Activated T-cell treated with anti-CD3 and anti-CD28 coated beads, Interleukin-2, amount 50 U/mL, for 4 hours (primary cell): Measurements from ENCODE around the gene OR2G6. TPM values are rescaled to one million over a fixed set of nuclear protein-coding genes. Genes with fewer than 3 reads are reported as not detected.
"Not testable (repeated sequence)": the region's sequence is repeated elsewhere in the genome, so short reads cannot be mapped to it uniquely, and the experiment has no call there.

ENCODE experiments used
- ATAC-seq, 2 donors: fragments of 200-7000 bp; cut with Tn5 transposase; one replicate each; pipeline ENCODE4 v1.10.0; 2021
- DNase-seq: peaks from one replicate; pipeline ENCODE4 v3.0.0-alpha.2; 2020
- H3K27me3 Mint-ChIP-seq: one replicate; pipeline ENCODE4 v1.8.0; 2021; ENCODE audit warnings: low read depth, mixed read lengths
- H3K36me3 Mint-ChIP-seq: one replicate; pipeline ENCODE4 v1.8.0; 2022; ENCODE audit warnings: mixed read lengths; ENCODE audit not compliant: insufficient read depth
- H3K4me1 Mint-ChIP-seq: one replicate; pipeline ENCODE4 v1.8.0; 2021; ENCODE audit warnings: low read depth, mixed read lengths
- H3K4me3 Mint-ChIP-seq: one replicate; pipeline ENCODE4 v1.8.0; 2021; ENCODE audit warnings: mild to moderate bottlenecking, moderate library complexity, mixed read lengths
- H3K9me3 Mint-ChIP-seq: one replicate; pipeline ENCODE4 v1.8.0; 2021; ENCODE audit warnings: mixed read lengths
- total RNA-seq, 3 donors: library from RNA; stranded (reverse); gene quantifications; one replicate each; pipeline ENCODE4 v1.2.1, GENCODE V29; 2021

OR2G6 gene
- total RNA-seq, 3 donors from 2014 or later, result not detected

DNA sequence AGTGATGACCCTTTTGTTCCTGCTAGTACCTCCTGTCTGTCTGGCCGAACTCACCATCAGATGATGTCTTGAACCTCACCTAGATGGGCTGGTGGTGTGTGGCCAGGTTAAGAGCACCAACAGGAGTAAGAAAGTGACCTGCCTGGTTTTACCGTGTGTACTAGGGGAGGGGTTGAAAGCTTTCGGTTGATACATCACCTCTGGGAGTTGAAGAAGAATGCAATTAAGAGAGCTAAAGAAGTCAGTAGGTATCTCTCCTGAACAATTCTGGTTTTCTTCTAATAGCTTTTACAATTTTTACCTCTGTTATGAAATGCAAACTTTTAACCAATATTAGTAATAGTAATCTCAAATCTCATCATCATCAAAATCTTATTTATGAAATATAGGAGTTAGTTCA, 54.8 kb downstream of the OR2G6 start, which contains the start of gene OR2T29:
Gene OR2T29 (minus strand): TSS at position 101 of the 400 bp plus-strand sequence. CDS start 3,281 bp downstream, outside the sequence.
- peaks cover 12% of the 10 kb centered on the region for H3K4me1 Mint-ChIP-seq
- not testable (repeated sequence) for H3K27me3 Mint-ChIP-seq, H3K36me3 Mint-ChIP-seq, H3K9me3 Mint-ChIP-seq, ATAC-seq, H3K4me3 Mint-ChIP-seq, DNase-seq

DNA sequence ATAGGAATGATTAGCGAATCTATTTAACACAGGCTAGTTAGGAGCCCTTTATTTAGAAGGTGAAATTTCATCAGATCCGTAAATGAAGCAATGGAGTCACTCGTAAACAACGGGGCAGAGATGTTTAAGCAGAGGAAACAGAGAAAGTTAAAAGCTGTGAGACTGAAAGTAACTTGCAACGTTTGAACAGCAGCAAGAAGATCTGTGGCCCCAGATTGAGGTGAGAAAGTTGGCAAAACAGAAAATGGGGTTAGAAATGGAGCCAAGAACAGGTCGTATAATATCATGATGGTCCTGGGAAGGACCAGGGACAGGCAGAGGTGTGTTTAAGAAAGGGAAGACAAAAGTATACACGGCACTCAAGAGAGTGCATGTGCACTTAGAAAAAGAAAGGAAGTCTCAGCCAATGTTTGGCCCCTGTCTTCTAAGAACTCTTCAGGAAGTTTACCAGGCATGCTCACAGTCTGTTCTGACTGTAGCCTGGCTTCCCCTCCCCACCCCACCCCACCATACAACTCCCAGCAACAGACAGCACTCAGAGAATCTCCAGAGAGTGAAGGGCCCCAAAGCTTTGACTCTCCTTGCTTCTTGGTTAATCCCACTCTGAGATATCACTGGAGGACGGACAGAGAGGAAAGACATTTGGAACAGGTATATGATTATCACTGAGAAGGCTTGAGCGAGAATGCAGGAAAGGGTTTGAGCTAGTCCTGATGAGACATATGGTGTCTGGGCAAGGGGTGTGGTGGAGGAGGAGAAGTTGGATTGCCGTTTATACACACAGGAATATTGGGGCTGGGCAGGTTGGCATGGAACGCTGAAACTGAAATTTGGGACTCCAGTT, 57.9 kb downstream of the OR2G6 start:
- peak; percentile 76 to 91 for ATAC-seq
- not testable (repeated sequence) for DNase-seq, H3K27me3 Mint-ChIP-seq, H3K9me3 Mint-ChIP-seq, H3K36me3 Mint-ChIP-seq
- Mint-ChIP-seq H3K4me3 (peak overlapping the region; percentile 79), H3K4me1 (peaks cover 17% of the 10 kb centered on the region)

DNA sequence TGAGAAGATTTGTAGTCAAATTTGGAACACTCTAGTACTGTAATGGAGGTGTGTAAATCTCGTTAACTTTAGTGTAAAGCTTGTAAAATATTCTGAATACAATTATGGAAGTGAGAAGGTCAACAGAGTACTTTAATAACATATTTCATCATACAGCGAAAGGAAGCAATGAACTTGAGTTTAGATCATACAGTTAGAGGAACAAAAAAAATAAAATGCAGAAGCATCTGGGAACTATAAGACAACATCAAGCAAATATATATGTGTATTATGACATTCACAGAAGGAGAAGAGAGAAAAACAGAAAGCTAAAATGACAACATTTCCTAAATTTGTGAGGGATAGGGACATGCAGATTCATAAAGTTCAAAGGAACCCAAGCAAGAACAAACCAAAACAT, 61.2 kb downstream of the OR2G6 start:
- H3K27me3 Mint-ChIP-seq, ATAC-seq, H3K9me3 Mint-ChIP-seq, DNase-seq, H3K4me3 Mint-ChIP-seq, H3K36me3 Mint-ChIP-seq: not testable (repeated sequence)
- peaks cover 19% of the 10 kb centered on the region for H3K4me1 Mint-ChIP-seq

DNA sequence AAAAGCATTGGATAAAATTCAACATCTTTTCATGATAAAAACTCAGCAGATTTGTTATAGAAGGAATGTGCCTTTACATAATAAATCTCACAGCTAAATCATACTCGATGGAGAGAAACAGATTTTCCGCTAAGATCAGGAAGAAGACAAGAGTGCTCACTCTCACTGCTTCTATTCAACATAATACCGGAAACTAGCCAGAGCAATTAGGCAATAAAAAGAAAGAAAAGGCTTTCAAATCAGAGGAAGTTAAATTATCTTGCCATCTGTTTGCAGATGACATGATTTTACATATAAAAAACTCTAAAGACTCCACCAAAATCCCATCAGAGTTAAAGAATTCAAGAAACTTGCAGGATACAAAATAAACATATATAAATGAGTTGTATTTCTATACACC, 62.9 kb downstream of the OR2G6 start:
- not testable (repeated sequence) for H3K36me3 Mint-ChIP-seq, DNase-seq, H3K4me3 Mint-ChIP-seq, H3K27me3 Mint-ChIP-seq, ATAC-seq, H3K9me3 Mint-ChIP-seq
- H3K4me1 Mint-ChIP-seq, result peaks cover 16% of the 10 kb centered on the region

DNA sequence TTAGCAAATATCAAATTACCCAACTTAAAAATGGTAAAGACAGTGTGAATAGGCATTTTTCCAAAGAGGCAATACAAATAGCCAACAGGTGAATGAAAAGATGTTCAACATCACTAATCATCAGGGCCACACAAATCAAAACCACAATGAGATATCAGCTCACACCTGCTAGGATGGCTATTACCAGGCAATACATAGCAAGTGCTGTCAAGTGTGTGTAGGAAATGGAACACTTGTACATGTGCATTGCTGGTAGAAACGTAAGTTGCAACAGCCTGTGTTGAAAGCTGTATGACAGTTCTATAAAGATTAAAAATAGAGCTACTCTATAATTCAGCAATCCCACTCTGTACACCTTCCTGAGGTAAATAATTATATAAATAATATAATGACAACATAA, 64.2 kb downstream of the OR2G6 start:
- H3K4me3 Mint-ChIP-seq, DNase-seq, H3K27me3 Mint-ChIP-seq, H3K9me3 Mint-ChIP-seq, H3K4me1 Mint-ChIP-seq, H3K36me3 Mint-ChIP-seq, ATAC-seq: not testable (repeated sequence)

DNA sequence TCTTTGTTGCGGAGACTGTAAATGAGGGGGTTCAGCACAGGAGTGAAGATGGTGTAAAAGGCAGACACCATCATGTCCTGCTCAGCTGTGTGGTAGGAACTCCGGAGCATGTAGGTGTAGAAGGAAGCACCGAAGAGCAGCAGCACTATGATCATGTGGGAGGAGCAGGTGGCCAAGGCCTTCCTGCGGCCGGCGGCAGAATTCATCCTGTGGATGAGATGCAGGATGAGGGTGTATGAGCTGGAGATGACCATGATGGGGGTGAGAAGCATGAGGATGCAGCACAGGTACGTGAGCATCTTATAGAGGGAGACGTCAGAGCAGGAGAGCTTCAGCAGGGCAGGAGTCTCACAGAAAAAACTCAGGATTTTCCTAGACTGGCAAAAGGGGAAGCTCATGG, 66.0 kb downstream of the OR2G6 start:
- not testable (repeated sequence) for H3K9me3 Mint-ChIP-seq, H3K36me3 Mint-ChIP-seq, H3K4me1 Mint-ChIP-seq, ATAC-seq, DNase-seq, H3K4me3 Mint-ChIP-seq, H3K27me3 Mint-ChIP-seq

DNA sequence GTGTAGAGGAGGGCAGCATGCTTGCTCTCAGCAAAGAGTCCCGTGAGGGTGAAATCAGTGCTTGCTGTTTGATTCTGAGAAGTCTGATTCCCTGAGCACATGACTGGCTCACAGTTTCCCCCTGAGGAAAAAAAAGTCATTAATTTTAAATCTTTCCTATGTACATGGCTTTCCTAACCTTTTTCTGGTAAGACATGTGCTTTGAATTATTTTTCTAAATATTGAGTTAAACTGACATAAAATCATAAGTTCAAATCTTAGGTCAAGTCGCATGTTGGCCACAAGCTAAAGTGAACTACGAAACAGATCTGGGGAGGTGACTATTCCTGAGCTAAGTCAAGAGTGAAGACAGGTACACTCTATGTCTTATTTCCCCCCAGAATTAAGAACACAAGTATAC, 66.8 kb downstream of the OR2G6 start, which contains the start of gene OR2T34:
Gene OR2T34 (minus strand): TSS at position 101 of the 400 bp plus-strand sequence. CDS start 0 bp downstream, at position 101.
- DNase-seq, H3K27me3 Mint-ChIP-seq, H3K9me3 Mint-ChIP-seq, H3K4me1 Mint-ChIP-seq, H3K36me3 Mint-ChIP-seq, H3K4me3 Mint-ChIP-seq, ATAC-seq: not testable (repeated sequence)

DNA sequence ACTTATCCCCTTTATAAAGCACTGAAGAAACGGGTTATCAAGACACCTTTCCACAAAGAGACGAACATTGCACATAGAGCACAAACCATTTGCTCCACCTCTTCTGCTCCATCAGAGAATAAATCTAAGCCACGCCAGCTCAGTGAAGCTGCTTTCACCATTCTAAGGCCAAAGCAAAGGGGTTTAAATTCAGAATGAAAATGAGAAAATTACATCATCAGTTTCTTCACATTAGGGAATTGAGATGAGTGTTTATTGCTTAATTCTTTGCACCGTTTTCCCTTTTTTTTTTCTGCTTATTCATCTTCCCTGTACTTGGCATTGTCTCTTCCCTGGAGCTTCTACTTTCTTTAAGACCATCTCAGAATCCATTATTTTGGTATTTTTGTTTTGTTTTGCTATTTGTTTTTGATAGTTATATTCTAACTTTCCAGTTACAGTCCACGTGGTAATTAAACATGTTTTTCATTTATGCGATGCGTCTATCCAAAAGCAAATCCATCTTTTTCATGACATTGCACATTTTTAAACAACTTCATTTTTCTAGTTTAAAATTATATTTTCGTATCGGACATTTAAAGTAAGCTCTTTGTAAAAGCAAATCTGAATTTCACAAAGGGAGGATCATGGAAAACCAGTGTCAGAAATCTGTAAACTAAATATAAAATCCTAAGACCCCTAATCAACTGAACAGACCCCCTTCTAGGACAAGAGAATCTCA, 68.5 kb downstream of the OR2G6 start:
- ATAC-seq, result no peak
- Mint-ChIP-seq H3K9me3 (peaks cover 4% of the 10 kb centered on the region), H3K36me3 (no peaks in the 10 kb centered on the region), H3K4me1 (no peaks in the 10 kb centered on the region), H3K4me3 (no peak overlapping the region), H3K27me3 (no peaks in the 10 kb centered on the region)
- no peak for DNase-seq

Other genes starting within 250 kb of the OR2G6 start
- gene OR2T33, start 230.1 kb upstream of the OR2G6 start, total RNA-seq, result not detected
- not detected for gene OR2T12, start 204.6 kb upstream of the OR2G6 start, total RNA-seq
- not detected for gene OR2M7, start 183.5 kb upstream of the OR2G6 start, total RNA-seq
- not detected for gene OR14C36, start 159.3 kb upstream of the OR2G6 start, total RNA-seq
- not detected for gene OR2T4, start 146.4 kb upstream of the OR2G6 start, total RNA-seq
- not detected for gene OR2T6, start 132.3 kb upstream of the OR2G6 start, total RNA-seq
- gene OR2T1, start 105.0 kb upstream of the OR2G6 start, total RNA-seq, result not detected
- gene OR2T2, start 62.4 kb upstream of the OR2G6 start, total RNA-seq, result not detected
- gene OR2T3, start 34.7 kb upstream of the OR2G6 start, total RNA-seq, result not detected
- not detected for gene OR2T5, start 19.5 kb upstream of the OR2G6 start, total RNA-seq
- gene OR2T29, start 54.7 kb downstream of the OR2G6 start, total RNA-seq, result not detected
- not detected for gene OR2T34, start 66.7 kb downstream of the OR2G6 start, total RNA-seq
- gene OR2T10, start 89.6 kb downstream of the OR2G6 start, total RNA-seq, result not detected
- not detected for gene OR2T11, start 127.0 kb downstream of the OR2G6 start, total RNA-seq
- gene OR2T35, start 137.2 kb downstream of the OR2G6 start, total RNA-seq, result not detected
- gene OR2T27, start 147.5 kb downstream of the OR2G6 start, total RNA-seq, result not detected
- gene OR14I1, start 194.7 kb downstream of the OR2G6 start, total RNA-seq, result not detected
- gene LYPD8, start 247.7 kb downstream of the OR2G6 start, total RNA-seq, result not detected